CD4-positive, alpha-beta T cell treated with Interleukin-17A for 1 hour (primary cell): Measurements from ENCODE around the gene MMEL1.
"Not testable (repeated sequence)": the region's sequence is repeated elsewhere in the genome, so short reads cannot be mapped to it uniquely, and the experiment has no call there.

ENCODE experiments used
- DNase-seq: peaks from one replicate; pipeline ENCODE4 v3.0.0-alpha.2; 2020

MMEL1 gene

DNA sequence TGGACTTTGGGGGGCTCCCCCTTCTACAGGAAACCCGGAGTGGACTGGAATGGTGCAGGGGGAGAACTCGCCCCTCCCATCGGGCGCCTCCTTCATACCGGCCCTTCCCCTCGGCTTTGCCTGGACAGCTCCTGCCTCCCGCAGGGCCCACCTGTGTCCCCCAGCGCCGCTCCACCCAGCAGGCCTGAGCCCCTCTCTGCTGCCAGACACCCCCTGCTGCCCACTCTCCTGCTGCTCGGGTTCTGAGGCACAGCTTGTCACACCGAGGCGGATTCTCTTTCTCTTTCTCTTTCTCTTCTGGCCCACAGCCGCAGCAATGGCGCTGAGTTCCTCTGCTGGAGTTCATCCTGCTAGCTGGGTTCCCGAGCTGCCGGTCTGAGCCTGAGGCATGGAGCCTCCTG is 76.5 kb downstream of the MMEL1 start, which contains the start of gene TNFRSF14:
TSS of gene TNFRSF14 (plus strand) at position 95 of the 401 bp plus-strand sequence. CDS start at position 389, 294 bp downstream.
- DNase-seq: peak; percentile 85

DNA sequence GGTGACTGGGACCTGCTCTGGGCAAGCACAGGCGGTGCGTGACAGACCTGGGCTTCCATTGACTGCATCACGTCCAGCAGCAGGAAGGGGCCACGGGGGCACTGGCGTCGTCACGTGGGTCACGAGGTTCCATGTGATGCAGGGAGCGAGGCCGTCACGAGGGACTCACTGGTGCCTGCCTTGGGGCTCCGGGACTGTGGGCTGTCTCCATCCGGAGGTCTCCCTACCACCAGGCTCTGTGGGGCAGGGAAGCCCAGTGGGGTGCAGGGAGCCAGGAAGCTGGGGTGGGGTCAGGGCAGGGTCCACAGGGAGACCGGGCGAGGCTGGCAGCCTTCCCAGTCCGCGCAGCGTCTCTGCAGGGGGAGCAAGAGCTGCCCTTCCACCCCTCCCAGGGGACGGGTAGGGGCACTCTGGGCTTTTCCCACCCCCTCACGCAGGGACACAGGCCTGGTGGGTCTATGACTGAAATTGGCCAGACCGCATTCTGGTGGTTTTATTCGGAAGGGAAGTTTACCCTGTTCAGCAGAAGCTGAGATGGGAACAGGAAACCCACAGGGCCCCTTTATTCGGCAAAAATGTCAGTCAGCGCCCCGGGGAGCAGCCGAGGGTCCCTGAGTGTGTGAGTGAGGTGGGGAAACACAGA is 77.1 kb downstream of the MMEL1 start:
- DNase-seq: peak; percentile 79

DNA sequence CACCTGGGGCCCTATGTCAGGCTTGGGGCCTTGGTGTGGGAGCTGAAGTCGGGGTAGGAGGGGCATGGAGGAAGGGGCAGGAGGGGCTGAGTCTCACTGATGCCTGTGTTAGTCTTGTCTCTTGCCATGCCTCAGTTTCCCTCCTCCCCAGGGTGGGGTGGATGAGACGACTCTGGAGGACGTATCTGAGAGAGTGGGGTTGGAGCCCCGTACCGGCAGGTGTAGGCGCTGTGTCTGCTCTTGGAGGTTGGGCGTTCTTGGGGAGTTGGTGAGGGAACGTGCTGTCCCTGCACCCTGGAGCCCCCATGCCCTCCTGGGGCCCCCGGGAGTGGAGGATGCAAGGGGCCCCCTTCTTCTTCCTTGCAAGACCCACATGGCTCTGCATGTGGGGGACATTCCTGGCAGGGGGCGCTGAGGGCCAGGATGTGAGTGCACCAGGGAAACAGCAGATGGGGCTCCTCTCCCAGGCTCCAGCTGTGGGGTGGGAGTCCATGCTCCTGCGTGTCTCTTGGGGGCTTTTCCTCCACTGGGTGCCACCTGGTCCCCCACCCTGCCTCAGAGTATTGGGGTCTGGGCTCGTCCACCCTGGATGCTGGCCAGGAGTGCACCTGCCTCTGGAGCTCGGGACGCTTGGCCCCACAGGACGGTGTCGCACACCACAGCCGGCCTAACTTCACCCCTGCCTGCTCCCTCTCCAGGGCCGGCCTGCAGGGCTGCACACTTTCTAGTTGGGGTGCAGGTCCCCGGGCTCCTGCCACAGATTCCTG is 78.0 kb downstream of the MMEL1 start:
- peak; percentile 66 for DNase-seq

DNA sequence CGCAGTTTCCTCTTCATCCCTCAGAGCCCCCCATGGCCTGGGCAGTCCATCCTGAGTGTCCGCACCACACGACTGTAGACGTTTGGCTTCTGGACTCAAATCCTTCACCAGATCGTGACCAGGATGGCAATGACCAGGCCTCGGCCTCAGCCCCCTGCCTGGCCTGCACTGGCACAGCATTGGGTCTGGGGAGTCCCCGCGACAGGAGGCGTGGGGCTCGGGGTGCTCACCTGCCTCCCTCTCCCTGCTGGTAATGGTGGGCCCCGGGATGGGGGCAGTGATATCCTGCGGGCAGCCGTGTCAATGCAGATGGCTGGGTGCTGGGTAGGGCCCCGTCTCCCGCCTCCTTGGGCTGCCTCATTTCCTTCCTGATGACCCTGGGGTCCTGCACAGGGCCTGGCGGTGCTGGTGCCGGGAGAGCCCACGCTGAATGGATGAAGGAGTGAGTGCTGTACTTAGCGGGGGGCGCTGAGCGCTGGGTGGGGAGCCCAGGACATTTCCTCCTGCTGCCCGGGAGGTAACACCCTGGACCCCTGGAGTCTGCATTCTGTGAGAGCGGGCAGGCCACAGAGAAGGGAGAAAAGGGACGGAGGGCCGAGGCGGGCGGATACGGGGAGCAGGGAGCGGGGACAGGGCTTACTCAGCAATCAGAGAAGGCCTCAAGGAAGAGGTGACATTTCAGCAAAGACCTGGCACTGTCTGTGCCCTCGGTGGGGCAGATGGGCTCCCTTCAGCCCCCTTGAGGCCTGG is 78.8 kb downstream of the MMEL1 start:
- DNase-seq: no peak

- not testable (repeated sequence) for DNase-seq
These were observed 79.7 kb downstream of the MMEL1 start for GRCh38 chr1:2553076-2553475.

DNA sequence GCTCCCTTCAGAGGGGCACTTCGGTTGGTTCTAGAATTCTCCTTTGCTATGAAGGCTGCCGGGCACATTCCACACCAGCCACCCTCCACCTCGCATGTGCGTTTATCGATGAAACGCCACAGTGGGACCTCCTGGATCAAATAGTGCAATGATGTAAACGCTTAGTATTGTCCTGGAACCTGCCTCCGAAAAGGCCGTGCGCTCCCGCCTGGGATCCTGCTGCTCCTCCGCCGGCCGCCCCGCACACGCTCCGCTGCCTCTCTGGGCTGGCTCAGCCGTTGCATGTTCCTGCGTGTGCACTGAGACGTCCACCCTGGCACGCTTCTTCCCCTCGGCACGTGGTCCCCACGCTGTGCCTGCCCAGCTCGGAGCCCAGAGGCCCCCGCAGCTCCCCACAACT is 80.6 kb downstream of the MMEL1 start:
- DNase-seq: no peak

DNA sequence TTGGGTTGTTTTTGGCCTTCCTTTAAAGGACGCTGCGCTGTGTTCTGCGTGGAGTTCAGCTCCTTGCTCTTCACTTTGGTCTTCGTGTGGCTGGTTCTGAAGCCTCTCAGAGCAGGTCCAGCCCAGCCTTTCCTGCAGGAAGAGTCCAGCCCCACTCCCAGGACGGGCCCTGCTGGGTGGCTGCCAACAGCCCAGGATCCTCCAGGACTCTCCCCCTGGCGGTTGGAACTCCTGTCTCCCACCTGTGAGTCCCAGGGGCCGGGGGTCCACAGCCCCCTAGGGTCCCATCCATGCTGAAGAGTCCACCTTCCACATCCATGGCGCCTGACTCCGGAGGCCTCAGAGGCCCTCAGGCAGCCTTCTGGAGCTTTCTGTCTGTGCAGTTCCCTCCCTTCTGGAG is 81.3 kb downstream of the MMEL1 start:
- not testable (repeated sequence) for DNase-seq

- DNase-seq: not testable (repeated sequence)
These were observed 82.4 kb downstream of the MMEL1 start for GRCh38 chr1:2550309-2550861.

DNA sequence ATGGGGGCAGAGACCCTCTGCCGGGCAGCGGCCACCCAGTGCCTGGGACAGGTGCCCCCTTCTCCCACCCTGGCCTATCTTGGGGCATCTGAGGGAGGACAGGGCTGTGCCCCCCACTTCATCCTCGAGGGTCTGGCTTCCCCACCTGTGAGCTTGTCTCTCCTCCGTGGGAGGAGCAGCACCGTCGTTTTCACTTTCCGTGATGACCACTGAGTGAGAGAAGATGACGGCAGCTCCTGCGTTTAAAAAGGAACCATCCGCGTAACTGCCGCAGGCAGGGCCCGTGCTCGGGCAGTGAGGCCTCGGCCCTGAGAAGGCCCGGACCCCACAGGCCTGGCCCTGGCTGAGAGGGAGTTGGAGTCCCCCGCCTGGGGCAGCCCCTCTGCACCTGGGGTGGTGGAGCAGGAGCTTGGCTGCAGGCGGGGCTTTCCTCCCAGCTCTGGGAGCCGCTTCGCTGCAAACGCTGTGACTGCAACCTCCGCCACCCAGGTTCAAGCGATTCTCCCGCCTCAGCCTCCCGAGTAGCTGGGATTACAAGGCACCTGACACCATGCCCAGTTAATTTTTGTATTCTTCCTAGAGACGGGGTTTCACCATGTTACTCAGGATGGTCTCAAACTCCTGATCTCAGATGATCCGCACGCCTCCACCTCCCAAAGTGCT is 83.3 kb downstream of the MMEL1 start:
- DNase-seq: not testable (repeated sequence)

DNA sequence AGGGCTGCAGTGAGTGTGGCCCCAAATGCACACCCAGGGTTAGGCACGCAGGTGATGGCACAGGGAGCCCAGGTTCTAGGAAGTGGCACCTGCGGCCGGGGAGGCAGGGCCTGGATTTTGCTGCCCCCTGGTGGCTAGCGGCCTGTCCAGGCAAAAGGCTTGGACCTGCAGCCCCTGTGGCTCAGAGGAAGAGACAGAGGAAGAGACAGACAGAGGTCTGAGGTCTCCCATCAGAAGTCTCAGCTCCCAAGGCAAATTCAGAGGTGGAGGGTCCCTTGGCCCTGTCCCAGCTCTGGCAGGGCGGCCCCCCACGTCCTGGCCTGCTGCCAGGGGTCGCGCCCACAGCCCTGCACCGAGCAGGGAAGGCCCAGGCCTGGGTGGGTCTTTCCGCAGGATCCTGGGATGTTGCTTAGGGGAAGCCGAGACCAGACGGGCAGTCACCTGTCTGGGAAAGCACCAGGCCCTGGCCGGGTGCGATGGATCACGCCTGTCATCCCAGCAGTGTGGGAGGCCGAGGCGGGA is 84.7 kb downstream of the MMEL1 start:
- DNase-seq: peak; percentile 89

- DNase-seq: peak; percentile 59
These were observed 85.4 kb downstream of the MMEL1 start for GRCh38 chr1:2547210-2548067.

DNA sequence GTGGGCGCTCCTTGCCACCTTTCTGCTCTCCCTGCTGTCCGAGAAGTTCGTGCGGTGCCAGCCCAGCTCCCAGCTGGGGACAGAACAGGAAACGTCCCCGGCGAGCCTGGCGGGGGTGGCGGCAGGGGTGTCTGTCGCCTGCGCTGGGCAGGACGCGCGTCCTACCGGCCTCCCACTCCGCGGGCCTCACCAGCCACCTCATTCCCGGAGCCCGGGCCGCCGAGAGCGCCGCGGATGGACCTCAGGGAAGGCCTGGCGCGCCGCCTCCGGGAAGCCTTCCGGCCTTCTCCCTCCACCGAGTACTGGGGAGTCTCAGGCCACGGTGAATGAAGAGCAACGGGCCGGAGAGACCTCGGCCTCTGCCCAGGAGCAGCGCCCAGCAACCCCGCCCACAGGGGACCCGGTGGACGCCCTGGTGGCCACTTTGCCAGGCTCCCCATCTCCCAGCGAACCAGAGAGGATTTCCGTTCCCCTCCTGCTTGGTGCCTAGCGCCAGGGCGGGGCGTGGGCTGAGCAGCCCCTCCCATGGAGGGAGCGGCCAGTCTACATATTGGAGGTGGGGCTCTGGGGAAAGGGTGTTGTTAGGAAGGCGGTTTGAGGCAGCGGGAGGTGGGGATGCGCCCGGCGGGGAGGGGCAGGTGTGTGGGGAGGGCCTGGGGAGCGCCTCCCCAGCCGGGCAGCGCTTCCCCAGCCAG is 86.2 kb downstream of the MMEL1 start:
- DNase-seq: peak; percentile 92

DNA sequence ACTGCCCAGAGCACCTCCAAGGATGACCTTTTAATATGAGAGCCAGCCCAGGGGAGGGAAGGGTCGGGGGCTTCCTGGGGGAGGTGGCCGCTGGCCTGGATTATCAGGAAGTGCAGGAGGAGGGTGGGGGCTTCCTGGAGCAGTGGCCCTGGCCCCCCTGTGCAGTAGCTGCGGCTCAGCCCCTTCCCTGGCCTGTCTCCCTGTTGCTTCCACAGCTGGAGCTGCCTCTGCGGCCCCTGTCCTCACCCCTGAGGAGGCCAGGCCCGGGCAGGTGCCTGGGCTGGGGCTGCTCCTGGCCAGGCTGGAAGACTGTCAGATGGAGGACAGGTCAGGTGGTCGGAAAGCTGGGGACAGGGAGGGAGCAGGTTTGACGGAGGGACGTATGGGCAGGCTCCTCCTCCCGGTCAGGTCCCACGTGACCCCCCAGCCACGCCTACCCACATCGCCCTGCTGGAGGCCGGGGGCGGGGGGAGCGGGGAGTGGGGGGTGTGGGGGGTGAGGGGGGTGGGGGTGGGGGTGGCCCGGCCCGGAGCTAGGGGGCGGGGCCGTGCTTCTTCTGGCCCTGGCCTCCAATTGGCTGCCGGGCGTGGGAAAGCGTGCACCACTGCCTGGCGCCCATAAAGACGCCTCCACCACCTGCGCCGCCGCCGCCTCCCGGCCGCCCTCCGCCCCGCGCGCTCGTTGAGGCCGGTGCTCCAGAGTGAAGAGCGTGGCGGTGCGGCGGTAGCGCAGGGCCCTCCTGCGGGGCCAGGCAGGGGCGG is 86.9 kb downstream of the MMEL1 start:
- DNase-seq: peak; percentile 94

DNA sequence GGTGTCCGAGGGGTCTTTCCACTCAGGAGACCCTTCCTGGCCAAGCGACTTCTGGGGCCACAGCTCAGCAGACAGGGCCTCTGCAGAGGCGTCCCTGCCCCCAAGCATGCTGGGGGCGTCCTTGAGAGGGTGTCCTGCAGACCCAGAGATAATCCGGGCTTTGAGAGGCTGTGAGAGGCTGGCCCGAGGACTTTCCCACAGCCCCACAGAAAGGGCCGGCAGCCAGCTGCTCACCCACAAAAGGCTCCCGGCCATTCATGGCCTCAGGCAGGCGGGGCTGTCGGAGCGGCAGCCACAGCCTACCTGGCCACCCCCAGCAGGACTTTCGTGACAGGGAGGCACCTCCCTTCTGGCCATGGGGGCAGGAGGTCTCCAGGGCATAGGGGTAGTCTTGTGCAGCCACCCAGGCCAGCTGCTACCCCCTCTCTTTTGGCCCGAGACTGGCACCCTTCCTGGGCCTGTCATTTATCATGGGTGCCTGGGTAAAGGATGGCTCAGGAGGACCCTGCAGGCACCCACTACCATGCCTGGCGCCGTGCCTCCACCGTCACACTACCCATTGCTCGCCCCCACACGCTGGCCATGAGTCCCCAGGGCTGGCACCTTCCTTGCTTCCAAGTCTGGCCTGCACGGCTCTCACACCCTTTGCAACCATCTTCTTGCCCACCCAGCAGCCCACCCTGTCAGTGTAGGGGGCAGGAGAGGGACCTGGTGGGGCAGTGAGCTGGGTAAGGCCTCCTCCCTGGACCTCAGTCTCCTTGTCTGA is 87.8 kb downstream of the MMEL1 start:
- no peak for DNase-seq

DNA sequence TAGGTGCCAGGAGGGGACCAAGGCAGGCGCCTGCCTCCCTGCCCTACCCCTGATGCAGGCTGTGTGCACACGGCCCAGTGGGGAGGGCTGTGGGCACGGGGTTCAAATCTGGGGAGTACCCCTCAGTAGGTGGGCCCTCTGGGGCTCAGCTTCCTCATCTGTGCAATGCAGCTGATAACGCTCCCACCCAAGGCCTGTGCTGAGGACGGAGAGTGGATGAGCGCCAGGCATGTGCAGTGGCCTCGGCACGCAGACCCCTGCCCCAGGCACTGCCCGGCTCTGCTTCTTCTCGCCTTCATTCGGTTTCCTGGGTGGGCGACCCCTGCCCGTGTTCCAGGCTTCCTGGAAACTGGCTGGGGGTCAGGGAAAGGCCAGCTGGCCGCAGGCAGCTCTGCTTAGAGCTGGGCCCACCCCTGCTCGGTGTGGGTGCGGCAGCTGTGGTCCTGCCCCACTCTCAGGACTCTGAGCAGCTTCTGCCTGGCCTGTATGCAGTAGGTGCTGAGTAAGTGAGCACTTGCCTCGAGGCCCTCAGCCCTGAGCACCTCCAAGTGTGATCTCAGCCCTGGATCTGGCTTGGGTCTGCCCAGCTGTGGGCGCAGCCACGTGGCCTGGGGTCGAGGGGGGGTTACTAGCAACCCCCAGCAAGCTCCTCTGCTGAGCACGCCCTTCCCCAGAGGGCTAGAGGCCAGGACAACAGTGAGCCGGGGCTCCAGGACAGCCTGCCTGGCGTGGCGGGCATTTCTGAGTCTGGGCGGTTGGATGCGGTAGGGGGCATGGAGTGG is 88.5 kb downstream of the MMEL1 start:
- no peak for DNase-seq

GRCh38 chr1:2543543-2544092 is 89.2 kb downstream of the MMEL1 start:
- peak; percentile 57 for DNase-seq

DNA sequence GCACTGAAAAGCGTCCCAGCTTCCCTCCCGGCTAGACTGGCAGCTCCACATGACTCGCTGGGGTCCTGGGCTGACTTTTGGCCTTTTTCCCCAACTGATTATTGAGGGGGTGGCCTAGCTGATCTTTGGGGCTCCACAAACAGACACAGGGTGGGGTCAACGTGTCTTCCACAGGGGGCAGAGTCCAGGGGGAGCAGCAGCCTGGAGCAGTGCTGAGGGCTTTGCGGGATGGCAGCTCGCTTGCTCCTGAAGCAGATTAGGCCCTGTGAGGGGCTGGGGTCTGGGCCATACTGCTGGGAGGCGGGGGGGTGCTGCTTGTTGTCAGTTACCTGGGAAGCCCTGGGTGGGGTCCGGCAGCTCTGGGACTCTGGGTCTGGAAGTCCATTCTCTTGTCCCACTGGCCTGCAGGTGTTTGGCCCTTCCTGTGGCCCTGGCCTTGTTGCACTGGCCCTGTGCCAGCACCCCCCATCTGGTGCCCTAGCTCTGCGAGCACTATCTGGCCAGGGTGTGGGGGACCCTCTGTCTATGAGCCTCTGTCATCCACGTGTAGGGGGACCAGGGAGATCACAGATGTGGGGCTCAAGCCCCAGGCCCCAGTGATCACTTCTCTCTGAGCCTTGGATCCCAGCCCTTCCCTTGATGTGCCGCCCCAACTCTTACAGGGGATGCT is 90.4 kb downstream of the MMEL1 start:
- DNase-seq: no peak
